Prostate gland (tissue), 2 donors: ENCODE results near the gene ASPSCR1. TPM values are rescaled to one million over a fixed set of nuclear protein-coding genes. Genes with fewer than 3 reads are reported as not detected.

Experiments
- DNase-seq: peaks from one replicate; pipeline ENCODE4 v3.0.0-alpha.2; 2019; ENCODE audit warnings: low spot score
- H3K27ac ChIP-seq, 2 donors: fragments of 200-600 bp; sonication (generic); 2 replicates each; pipeline ENCODE4 v1.5.1; 2017 to 2019
- H3K27me3 ChIP-seq: fragments of 200-600 bp; sonication (generic); replicated peaks from 2 replicates; pipeline ENCODE4 v1.5.1; 2019; ENCODE audit not compliant: insufficient read depth
- H3K36me3 ChIP-seq, 2 donors: fragments of 200-600 bp; sonication (generic); 1 replicate in 1 of 2; 2 replicates in 1 of 2; pipeline versions ENCODE4 v1.5.1 to v1.8.1; 2017 to 2019
- H3K4me1 ChIP-seq: fragments of 200-600 bp; sonication (generic); replicated peaks from 2 replicates; pipeline ENCODE4 v1.5.1; 2019
- H3K4me3 ChIP-seq, 2 donors: fragments of 200-600 bp; sonication (generic); 2 replicates each; pipeline ENCODE4 v1.5.1; 2017 to 2019
- H3K9me3 ChIP-seq: fragments of 200-600 bp; sonication (generic); 2 replicates; pipeline ENCODE4 v1.5.1; 2017
- POLR2A ChIP-seq: fragments of 450-650 bp; IDR thresholded peaks from one replicate; pipeline ENCODE4 v1.6.1; 2016; ENCODE audit warnings: antibody characterized with exemption, mild to moderate bottlenecking
- POLR2AphosphoS5 ChIP-seq: sonication (generic); formaldehyde crosslinking; IDR thresholded peaks from one replicate; pipeline ENCODE4 v1.6.1; 2017; ENCODE audit warnings: antibody characterized with exemption
- WGBS: methylation state at CpG from one replicate; pipeline ENCODE4 v1.1.5; 2018; 5-methylcytosine and 5-hydroxymethylcytosine counted together
- intact Hi-C: fragments of 100-400 bp; cut with DNase I; formaldehyde crosslinking; loops from one replicate; pipeline ENCODE4 v1.14.2; 2022
- total RNA-seq, 2 donors: library from RNA; depleted of rRNA; stranded (reverse); fragments of >200 nt; gene quantifications; one replicate each; pipeline ENCODE4 v1.1.0, GENCODE V29; 2016
- TF ChIP-seq, protein P1 (sequence below), 4 experiments: fragments of 200-600 bp in 2 of 4; fragments of 450-650 bp in 2 of 4; sonication (generic) in 2 of 4; IDR thresholded peaks; 1 replicate in 3 of 4; 2 replicates in 1 of 4; pipeline ENCODE4 v1.5.1; 2016 to 2019; ENCODE audit warnings: antibody characterized with exemption in 4 of 4, mild to moderate bottlenecking in 2 of 4, moderate library complexity in 2 of 4

Gene ASPSCR1
- total RNA-seq, 2 donors from 2014 or later: 30.7 to 39.7 TPM

DNA sequence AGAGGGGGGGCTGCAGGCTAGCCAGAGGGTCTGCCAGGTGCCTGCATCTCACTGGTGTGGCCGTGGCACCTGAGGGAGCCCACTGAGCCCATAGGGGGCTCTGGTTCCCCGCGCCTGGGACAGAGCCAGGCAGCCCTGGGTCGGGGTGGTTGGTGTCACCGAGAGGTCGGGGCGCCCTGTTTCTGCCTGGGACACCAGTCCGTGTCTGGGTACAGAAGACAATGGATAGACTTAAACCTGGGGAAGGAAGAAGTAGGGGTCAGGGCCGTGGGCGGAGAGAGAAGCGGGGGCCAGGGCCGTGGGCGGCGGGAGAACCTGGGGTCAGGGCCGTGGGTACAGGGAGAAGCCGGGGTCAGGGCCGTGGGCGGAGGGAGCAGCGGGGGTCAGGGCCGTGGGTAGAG lies 71.1 kb downstream of the ASPSCR1 start:
- intact Hi-C loops: no loop called here
- Histone ChIP-seq H3K27me3 (no peaks in the 10 kb centered on the region), H3K4me3 (no peak overlapping the region), H3K4me1 (peaks cover 19% of the 10 kb centered on the region), H3K36me3 (peaks cover 6 to 10% of the 10 kb centered on the region in 2 donors), H3K9me3 (no peaks in the 10 kb centered on the region), H3K27ac (no peak overlapping the region)
- WGBS: 91% methylated on average over 20 of the region's 20 CpGs
- DNase-seq: no peak
- TF ChIP-seq, protein P1, sequence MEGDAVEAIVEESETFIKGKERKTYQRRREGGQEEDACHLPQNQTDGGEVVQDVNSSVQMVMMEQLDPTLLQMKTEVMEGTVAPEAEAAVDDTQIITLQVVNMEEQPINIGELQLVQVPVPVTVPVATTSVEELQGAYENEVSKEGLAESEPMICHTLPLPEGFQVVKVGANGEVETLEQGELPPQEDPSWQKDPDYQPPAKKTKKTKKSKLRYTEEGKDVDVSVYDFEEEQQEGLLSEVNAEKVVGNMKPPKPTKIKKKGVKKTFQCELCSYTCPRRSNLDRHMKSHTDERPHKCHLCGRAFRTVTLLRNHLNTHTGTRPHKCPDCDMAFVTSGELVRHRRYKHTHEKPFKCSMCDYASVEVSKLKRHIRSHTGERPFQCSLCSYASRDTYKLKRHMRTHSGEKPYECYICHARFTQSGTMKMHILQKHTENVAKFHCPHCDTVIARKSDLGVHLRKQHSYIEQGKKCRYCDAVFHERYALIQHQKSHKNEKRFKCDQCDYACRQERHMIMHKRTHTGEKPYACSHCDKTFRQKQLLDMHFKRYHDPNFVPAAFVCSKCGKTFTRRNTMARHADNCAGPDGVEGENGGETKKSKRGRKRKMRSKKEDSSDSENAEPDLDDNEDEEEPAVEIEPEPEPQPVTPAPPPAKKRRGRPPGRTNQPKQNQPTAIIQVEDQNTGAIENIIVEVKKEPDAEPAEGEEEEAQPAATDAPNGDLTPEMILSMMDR (IDR thresholded peaks at IDR 0.05): no peak
- TF ChIP-seq POLR2AphosphoS5 (no peak), POLR2A (no peak)

DNA sequence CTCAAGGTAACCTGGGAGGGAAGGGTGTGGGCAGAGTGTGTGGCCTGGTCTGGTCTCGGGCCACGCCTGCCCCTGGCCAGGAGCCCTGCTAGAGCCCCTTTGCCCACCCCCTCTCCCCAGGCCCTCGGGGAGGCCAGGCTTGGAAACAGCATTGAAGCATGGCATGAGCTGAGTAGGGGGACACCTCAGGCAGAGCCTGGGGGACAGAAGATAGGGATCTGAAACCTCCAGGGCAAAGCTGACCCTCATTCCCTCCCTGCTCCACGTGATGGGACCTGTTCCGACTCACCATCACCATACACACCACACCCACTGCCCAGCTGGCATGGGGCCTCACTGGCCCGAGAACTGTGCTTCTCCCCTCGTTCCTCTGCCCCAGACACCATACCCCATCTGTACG lies 71.7 kb downstream of the ASPSCR1 start:
- H3K27ac ChIP-seq: no peak overlapping the region
- H3K4me1 ChIP-seq: peaks cover 19% of the 10 kb centered on the region
- no peaks in the 10 kb centered on the region for H3K27me3 ChIP-seq
- WGBS: 77% methylated on average over 6 of the region's 8 CpGs
- no peak for DNase-seq
- intact Hi-C loops: no loop called here
- no peaks in the 10 kb centered on the region for H3K9me3 ChIP-seq
- H3K4me3 ChIP-seq: no peak overlapping the region
- peaks cover 6 to 12% of the 10 kb centered on the region in 2 donors for H3K36me3 ChIP-seq
- TF ChIP-seq, protein P1 (IDR thresholded peaks at IDR 0.05): no peak
- TF ChIP-seq POLR2AphosphoS5 (no peak), POLR2A (no peak)

GRCh38 chr17:82049521-82049971 lies 72.1 kb downstream of the ASPSCR1 start:
- no peak for TF ChIP-seq POLR2A
- no peak for TF ChIP-seq POLR2AphosphoS5
- TF ChIP-seq, protein P1 (IDR thresholded peaks at IDR 0.05): no peak
- no peak for DNase-seq
- H3K4me3 ChIP-seq: no peak overlapping the region
- H3K27me3 ChIP-seq: no peaks in the 10 kb centered on the region
- intact Hi-C loops: no loop called here
- H3K36me3 ChIP-seq: peaks cover 10 to 16% of the 10 kb centered on the region in 2 donors
- 85% methylated on average over 15 of the region's 16 CpGs for WGBS
- H3K4me1 ChIP-seq: peaks cover 19% of the 10 kb centered on the region
- H3K9me3 ChIP-seq: no peaks in the 10 kb centered on the region
- no peak overlapping the region for H3K27ac ChIP-seq

DNA sequence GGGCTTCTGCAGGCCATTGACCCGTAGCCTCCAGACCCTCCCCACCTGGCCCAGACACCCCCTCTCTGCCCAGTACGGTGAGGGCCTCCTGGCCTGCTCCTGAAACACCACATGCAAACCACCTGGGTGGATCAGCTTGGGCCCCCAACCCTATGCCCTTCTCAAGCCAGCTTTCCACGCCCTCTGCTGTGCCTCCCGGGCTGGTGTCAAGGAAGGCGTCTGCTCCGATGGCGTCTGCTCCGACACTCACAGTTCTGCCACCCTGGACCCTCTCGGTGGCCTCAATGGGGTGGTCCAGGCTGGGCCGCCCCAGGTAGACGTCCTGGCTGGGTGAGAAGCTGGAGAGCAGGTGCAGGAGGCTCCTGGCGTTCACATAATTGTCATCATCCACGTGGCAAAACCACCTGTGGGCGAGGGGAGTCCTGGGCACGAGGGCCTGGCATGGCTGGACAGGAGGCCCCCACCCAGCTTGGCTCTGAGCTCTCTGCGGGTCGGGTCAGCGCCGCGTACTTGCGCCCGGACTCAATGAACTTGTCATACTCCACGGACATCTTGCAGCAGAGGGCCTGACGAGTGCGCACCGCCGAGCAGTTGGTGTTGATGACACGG lies 72.8 kb downstream of the ASPSCR1 start:
- peaks cover 13 to 22% of the 10 kb centered on the region in 2 donors for H3K36me3 ChIP-seq
- peak overlapping the region; percentile 71 to 75 for H3K4me3 ChIP-seq
- intact Hi-C loops: no loop called here
- H3K27me3 ChIP-seq: no peaks in the 10 kb centered on the region
- H3K9me3 ChIP-seq: no peaks in the 10 kb centered on the region
- H3K27ac ChIP-seq: peak overlapping the region in 1 of 2 donors; percentile 45
- DNase-seq: no peak
- peaks cover 19% of the 10 kb centered on the region for H3K4me1 ChIP-seq
- WGBS: 85% methylated on average over 28 of the region's 28 CpGs
- TF ChIP-seq POLR2A (no peak), POLR2AphosphoS5 (no peak)
- TF ChIP-seq, protein P1 (IDR thresholded peaks at IDR 0.05): no peak
